ENCODE results near the gene PAQR5.
A peak's percentile ranks its signal among the peaks of the same experiment; 100 is the strongest.

The PAQR5 gene

GRCh38 chr15:69392352-69392751 lies 93.6 kb downstream of the PAQR5 start:
- DNase-seq (ENCODE audit: low read depth): no peak

DNA sequence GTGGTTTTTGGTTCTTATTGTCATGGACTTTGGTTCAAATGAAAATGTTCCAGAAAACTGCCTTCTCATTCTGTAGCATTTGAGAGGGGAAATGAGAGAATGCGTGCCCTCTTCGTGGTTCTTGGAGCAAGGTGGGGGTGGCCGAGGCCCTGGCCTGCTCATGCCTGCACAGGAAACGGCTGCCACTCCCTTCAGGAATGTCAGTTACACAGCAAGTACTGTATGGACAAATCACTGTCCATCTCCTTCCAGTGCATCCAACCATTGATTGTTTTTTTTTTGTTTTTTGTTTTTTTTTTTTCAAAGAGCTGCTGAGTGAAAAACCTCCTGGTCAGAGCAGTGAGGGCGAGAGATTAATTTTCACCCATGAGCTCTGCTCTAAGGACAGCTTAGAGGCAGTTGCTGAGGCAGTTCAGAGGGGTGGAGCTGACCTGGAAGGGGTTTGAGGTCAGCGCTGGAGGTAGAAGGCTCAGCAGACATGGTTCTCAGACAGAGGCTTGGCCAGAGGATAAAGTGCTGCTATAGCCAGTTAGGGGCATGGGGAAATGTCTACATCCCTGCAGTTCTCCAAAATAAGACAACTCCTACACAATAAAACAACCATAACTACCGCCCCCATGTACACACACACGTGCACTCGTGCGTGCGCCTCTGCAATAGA lies 95.2 kb downstream of the PAQR5 start:
- no peak for DNase-seq (ENCODE audit: low read depth)

DNA sequence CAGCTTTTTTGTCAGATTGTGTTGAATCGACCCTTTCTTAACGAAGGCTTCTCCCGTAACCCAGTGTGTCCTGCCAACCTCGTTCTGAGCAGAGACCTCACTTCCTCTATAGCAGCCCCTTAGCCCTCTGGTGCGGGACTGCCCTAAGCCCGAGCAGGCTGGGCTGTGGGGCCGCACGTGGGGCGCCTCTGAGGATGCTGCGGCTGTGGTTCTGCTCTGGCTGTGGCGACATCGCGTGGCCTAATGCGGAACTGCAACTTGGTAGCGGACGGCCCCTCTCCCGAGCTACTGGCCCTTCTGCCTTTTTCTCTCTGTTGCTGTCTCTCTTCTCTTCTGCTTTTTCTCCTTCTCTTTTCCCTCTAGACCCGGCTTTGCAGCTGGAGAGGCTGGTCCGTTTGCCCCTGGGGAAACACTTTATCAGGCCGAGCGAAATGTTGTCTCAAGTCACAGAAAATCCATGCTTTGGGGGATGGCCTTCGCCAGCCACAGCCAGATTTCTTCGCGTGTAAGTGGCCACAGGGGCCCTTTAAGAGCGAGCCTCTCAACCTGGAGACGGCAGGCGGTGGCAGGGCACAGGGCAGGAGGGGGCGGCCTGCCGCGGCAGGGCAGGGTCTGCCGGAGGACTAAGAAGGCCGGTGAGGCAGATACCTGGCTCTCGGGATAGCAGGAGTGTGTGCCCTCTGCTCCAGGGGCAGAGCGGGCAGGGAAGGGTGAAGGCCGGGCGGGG lies 96.0 kb downstream of the PAQR5 start:
- DNase-seq (ENCODE audit: low read depth): peak; percentile 81

GRCh38 chr15:69395460-69395859 lies 96.7 kb downstream of the PAQR5 start:
- DNase-seq (ENCODE audit: low read depth): no peak

- no peak for DNase-seq (ENCODE audit: low read depth)
These were observed 97.3 kb downstream of the PAQR5 start for GRCh38 chr15:69395991-69396390.

DNA sequence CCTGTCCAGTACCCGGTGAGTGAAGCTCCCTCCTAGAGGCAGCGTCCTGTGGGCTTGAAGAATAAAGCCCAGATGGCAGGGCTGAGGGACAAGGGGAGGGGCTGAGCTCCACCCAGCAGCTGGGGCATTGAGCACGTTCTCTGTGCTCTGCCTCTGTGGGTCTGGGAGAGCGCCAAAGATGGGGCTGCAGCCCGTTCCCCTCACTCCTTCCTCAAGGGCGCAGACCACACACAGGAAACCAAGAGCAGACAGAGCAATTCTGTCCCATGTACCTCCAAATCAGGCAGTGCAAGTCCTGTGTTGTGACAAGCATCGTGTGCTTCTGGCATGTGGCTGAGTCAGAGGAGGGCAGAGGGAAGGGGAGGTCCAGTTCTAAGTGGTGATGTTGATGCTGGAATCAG lies 99.8 kb downstream of the PAQR5 start:
- DNase-seq (ENCODE audit: low read depth): no peak

DNA sequence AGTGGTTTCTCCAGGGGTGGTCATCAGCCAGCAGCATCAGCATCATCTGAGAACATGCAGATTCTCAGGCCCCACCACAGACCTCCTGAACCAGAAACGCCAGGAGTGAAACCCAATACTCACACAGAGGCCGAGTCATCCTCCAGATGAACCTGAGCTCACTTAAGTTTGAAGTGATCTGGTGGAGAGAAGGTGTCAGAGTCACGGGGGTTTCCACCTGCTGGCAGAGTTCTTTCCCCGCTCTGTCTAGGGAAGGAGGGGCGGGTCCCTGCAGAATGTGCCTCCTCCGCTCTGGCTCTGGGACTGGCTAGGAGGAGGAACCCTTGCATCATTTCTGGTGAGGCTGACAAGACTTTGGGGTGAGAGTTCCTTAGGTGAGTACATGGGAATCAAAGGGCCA lies 102.1 kb downstream of the PAQR5 start:
- no peak for DNase-seq (ENCODE audit: low read depth)

DNA sequence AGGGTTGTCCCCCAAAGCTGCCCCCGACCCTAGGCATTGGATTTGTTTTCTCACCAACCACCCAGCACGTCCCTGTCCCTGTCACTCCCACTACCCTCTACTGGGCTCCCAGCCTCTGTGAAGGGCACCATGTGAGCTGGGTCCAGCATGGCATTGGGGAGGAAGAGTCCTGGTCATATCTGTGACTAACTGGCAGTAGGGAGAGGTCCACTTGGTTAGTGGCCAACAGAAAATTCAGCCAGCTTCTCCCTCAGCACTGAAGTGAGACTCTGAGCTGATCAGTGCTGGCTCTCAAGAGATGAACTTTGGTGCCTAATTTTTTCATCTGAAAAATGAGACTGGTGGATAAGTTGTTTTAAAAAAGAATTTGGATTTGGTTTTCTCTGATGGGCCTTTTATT lies 104.1 kb downstream of the PAQR5 start:
- no peak for DNase-seq (ENCODE audit: low read depth)

- DNase-seq (ENCODE audit: low read depth): no peak
These were observed 104.9 kb downstream of the PAQR5 start for GRCh38 chr15:69403594-69403993.

DNA sequence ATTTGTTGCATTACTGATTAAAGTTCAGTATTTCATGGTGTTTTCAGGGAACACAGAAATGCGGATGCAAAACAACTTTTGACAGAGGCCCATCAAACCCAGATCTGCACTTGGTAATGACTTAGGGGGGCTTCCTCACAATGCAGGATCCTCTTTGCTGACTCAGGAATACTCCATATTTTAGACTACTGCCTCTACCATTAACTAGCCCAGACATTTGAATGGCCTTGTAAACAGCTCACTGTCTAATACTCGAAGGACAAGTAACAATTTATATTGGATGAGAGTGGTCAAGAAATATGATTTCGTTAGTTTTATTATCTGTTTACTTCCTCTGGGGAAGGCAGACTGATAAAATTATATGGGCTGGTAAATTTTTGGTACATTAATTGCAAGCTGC lies 106.4 kb downstream of the PAQR5 start:
- DNase-seq (ENCODE audit: low read depth): no peak

DNA sequence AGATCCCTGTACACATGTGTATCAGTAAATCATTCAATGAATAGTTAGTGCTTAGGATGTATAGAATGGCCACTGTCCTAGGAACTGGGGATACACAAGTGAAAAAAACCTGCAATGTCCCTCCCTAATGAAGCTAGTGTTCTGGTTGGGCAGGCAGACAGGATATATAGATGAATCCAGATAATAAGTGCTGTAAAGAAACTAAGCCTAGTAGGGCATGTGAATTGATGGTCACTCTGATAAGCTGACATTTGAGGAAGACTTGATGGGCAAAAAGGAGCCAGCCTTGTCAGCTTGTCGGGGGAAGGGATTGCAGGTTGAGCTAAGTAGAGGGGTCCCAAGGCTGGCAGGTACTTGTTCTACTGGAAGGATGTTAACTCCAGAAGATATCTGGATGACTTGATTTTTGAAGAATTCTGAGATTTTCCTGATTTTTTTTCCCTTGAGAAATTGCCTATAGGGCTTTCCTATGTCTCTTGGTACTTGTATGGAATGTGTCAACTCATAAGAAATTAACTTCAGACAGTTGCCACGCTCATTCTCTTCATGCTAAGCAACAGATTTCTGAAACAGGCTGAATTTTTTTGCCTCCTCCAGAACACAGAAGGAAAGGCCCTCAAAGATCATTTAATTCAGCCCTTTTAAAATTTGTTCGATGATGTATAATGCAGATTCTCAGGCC lies 109.1 kb downstream of the PAQR5 start:
- DNase-seq (ENCODE audit: low read depth): no peak

DNA sequence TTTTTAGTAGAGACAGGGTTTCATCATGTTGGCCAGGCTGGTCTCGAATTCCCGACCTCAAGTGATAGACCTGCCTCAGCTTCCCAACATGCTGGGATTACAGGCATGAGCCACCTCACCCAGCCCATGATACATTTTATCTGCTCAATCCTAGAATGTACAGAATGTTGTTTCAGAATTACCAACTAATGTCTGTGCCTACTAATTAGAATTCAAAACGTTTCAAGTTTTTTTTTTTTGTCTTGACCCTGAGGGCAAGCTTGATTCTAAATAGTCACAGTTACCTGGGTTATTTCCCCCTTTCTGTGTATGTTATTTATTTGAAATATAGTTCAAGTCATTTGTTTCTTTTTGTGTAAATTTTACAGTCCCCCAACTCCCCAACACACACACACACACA lies 110.1 kb downstream of the PAQR5 start:
- no peak for DNase-seq (ENCODE audit: low read depth)

DNA sequence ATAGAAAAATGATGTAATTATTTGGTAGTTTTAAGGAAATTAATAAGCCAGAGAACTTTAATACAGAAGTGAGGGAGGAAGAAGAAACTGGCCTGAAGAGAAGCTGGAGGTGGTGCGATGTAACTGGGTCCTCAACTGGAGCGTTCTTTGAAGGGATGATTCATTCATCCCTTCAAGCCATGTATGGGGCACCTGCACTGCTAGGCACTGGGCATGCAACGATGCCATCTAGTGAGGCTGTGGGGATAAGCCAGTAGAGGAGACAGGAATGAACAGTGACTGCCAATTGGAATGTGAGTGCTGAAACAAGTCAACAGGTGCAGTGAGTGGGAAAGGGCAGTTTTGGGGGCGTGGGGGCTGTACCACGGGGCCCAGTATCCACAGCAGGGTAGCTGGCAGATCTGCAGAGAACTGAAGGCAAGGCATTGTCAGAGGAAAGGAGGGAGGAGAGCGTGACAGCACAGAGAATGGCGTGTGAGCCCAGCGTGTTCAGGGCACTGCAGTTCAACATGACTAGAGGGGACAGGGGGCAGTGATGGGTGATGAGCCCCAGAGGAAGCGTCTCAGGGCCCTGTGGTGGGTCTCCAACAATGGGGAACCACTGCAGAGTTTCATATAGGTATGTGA lies 111.6 kb downstream of the PAQR5 start:
- no peak for DNase-seq (ENCODE audit: low read depth)

DNA sequence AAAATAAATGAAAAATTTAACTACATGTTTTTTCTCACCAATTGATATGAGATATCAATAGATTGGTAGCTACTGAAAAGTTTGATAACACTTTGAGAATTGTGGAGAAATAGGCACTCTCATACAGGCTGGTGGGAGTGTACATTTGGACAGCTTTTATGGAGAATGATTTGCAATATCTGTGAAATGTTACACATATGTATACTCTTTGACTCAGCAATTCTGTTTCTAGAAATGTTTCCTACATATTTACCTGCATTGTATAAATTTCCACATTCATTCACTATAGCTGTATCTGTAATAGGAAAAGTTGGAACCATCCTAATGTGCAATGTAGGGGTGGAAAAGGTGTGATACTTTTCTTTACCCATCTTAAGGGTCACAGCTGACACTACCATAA lies 113.6 kb downstream of the PAQR5 start:
- no peak for DNase-seq (ENCODE audit: low read depth)

DNA sequence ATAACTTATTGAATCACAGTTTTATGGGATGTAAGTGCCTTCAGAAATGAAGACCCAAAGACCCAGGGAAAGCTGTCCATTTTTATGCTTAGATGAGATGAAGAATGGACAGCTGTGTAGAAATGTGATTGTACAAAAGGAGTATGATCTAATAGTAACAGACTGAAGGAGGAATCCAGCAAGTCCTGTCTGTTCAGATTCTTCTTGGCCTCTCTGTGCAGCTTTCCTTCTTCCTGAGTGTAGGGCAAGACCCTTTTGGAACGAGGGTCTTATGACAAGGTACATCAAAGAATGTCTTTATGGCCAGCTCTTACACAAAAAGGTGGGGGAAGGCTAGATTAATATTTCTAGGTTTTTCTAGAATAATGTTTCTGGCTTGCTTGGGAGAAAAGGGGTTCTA lies 114.0 kb downstream of the PAQR5 start:
- DNase-seq (ENCODE audit: low read depth): no peak

GRCh38 chr15:69413822-69414700 lies 115.3 kb downstream of the PAQR5 start, which contains the start of gene KIF23:
Gene KIF23 (plus strand): TSS chr15:69414349. CDS start chr15:69414466, 117 bp downstream.
- peak; percentile 91 for DNase-seq (ENCODE audit: low read depth)

DNA sequence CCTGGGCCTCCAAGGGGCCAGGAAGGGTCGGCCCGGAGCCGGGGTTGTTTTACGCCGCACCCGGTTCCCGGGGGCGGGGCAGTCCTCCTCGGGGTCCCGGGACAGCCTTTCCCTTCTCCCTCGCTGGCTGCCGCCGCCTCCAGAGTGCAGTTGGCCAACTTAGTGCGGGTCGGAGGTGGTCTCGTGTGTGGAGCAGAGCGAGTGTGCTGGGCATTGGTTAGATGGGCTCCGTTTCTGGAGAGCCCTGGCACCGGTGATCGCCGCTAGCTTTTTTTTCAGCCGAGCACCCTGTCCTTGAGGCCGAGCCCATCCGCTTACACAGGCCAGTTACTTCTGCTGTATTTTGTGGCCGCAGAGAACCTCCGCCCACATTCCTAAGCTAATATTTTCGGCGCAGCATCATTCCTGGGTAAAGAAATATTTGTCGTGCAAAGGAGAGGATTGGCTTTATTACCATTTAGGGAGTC lies 116.0 kb downstream of the PAQR5 start:
- DNase-seq (ENCODE audit: low read depth): no peak

- no peak for DNase-seq (ENCODE audit: low read depth)
These were observed 116.7 kb downstream of the PAQR5 start for GRCh38 chr15:69415381-69415780.

GRCh38 chr15:69417581-69417980 lies 118.9 kb downstream of the PAQR5 start:
- no peak for DNase-seq (ENCODE audit: low read depth)

- DNase-seq (ENCODE audit: low read depth): no peak
These were observed 122.8 kb downstream of the PAQR5 start for GRCh38 chr15:69421498-69421897.

DNA sequence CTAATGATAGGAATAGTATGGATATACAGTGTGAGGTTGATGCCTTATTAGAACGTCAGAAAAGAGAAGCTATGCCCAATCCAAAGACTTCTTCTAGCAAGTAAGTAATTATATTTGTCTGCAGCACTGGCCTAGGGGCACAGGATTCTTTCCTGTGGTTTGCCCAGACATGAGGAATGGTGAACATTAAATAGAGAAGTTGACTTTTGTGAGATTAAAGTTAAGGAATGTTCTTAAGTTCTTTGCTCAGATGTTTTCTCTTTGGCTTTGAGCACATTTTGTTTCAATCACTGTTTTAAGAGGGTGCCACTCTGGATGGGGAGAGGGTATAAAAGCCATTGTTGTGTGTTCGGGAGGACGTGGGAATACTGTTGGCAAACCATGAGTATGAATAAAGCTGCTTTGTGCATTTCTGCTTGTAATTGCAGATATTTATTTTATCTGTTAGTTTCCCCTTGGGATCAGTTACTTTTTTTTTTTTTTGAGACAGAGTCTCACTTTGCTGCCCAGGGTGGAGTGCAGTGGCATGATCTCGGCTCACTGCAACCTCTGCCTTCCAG lies 123.7 kb downstream of the PAQR5 start:
- DNase-seq (ENCODE audit: low read depth): no peak

Data from activated gamma-delta T cell treated with anti-CD3 and anti-CD28 coated beads, Interleukin-2, amount 50 U/mL, for 16 hours (primary cell).